Peyer's patch (tissue), 4 donors: ENCODE data around the gene PCGF3.

ENCODE experiments used
- CTCF ChIP-seq, 6 experiments: fragments of 450-650 bp in 4 of 6; fragments of 200-600 bp in 2 of 6; sonication (generic) in 1 of 6; IDR thresholded peaks; one replicate each; pipeline ENCODE4 v1.5.1; 2017 to 2019; ENCODE audit warnings: antibody characterized with exemption in 6 of 6, mild to moderate bottlenecking in 3 of 6, moderate library complexity in 1 of 6
- POLR2A ChIP-seq, 2 donors: fragments of 450-650 bp; IDR thresholded peaks; one replicate each; pipeline ENCODE4 v1.5.1; 2017; ENCODE audit warnings: antibody characterized with exemption in 2 of 2, mild to moderate bottlenecking in 2 of 2, moderate library complexity in 2 of 2

- TF ChIP-seq CTCF (IDR thresholded peaks at IDR 0.05) (no peak), POLR2A (IDR thresholded peaks at IDR 0.05) (no peak)
These were observed 26.0 kb upstream of the PCGF3 start for GRCh38 chr4:679629-680028.
